GM12878 (cell line): ENCODE data around the gene ZNF444. TPM values are rescaled to one million over a fixed set of nuclear protein-coding genes. Genes with fewer than 3 reads are reported as not detected.

Experiments
- CBX5 ChIP-seq: sonication (generic); IDR thresholded peaks from 2 replicates; pipeline ENCODE4 v1.6.1; 2016; ENCODE audit warnings: low read depth, moderate library complexity, mild to moderate bottlenecking, inconsistent platforms
- CEBPB ChIP-seq, 2 experiments: fragments of 150-350 bp in 1 of 2; IDR thresholded peaks; 2 replicates each; pipeline ENCODE4 v1.6.1; 2012 to 2014; ENCODE audit warnings: low read depth in 2 of 2, low read length in 2 of 2, borderline replicate concordance in 1 of 2, inconsistent platforms in 1 of 2
- CHD4 ChIP-seq: fragments of 200-600 bp; sonication (generic); IDR thresholded peaks from 2 replicates; pipeline ENCODE4 v1.6.1; 2016; ENCODE audit warnings: mild to moderate bottlenecking
- FOXM1 ChIP-seq: IDR thresholded peaks from 2 replicates; pipeline ENCODE4 v1.6.1; 2012; ENCODE audit warnings: low read depth, mild to moderate bottlenecking, inconsistent platforms, low read length, moderate library complexity
- JUNB ChIP-seq: IDR thresholded peaks from 2 replicates; pipeline ENCODE4 v1.6.1; 2016; ENCODE audit warnings: antibody characterized with exemption, mild to moderate bottlenecking
- NR2C1 ChIP-seq: fragments of 450-650 bp; IDR thresholded peaks from 2 replicates; pipeline ENCODE4 v1.6.1; 2017; ENCODE audit warnings: antibody characterized with exemption, mild to moderate bottlenecking, moderate library complexity
- POLR2AphosphoS5 ChIP-seq: IDR thresholded peaks from 2 replicates; pipeline ENCODE4 v1.6.1; 2011; ENCODE audit warnings: mild to moderate bottlenecking, low read length, inconsistent platforms
- SMAD5 ChIP-seq: IDR thresholded peaks from 2 replicates; pipeline ENCODE4 v1.6.1; 2016; ENCODE audit warnings: antibody characterized with exemption, low read depth
- SP1 ChIP-seq: IDR thresholded peaks from one replicate; pipeline ENCODE4 v1.6.1; 2011; ENCODE audit warnings: low read depth, low read length
- SPI1 ChIP-seq: IDR thresholded peaks from 2 replicates; pipeline ENCODE4 v1.6.1; 2011; ENCODE audit warnings: low read depth, mild to moderate bottlenecking, low read length, moderate library complexity, borderline replicate concordance; ENCODE audit not compliant: insufficient read depth
- TCF12 ChIP-seq: IDR thresholded peaks from 2 replicates; pipeline ENCODE4 v1.6.1; 2011; ENCODE audit warnings: low read depth, mild to moderate bottlenecking, low read length
- YBX1 ChIP-seq: fragments of 450-650 bp; IDR thresholded peaks from 2 replicates; pipeline ENCODE4 v1.6.1; 2016; ENCODE audit warnings: antibody characterized with exemption
- ZZZ3 ChIP-seq: IDR thresholded peaks from 2 replicates; pipeline ENCODE4 v1.6.1; 2011; ENCODE audit warnings: low read depth; ENCODE audit not compliant: control insufficient read depth, insufficient read length
- polyA plus RNA-seq, 11 experiments: library from polyadenylated mRNA; depleted of rRNA in 4 of 11; unstranded in 6 of 11; stranded (reverse) in 5 of 11; fragments of >200 nt; fragmentation: Nextera tagmentation in 4 of 11; fragmentation: Illumina TruSeq in 1 of 11; extraction: Ambion mirVana in 4 of 11; extraction: Trizol in 1 of 11; gene quantifications; 1 replicate in 1 of 11; 2 replicates in 10 of 11; pipeline versions ENCODE4 v1.2.1 to v1.2.3, GENCODE V29; 2011 to 2016; ENCODE audit warnings: inconsistent platforms in 2 of 11, missing spikeins in 2 of 11, low read depth in 1 of 11
- total RNA-seq, 4 experiments: library from RNA; depleted of rRNA in 3 of 4; stranded (reverse); fragments of >200 nt in 3 of 4; fragmentation: Illumina TruSeq in 1 of 4; extraction: Trizol in 1 of 4; gene quantifications; 2 replicates each; pipeline versions ENCODE4 v1.2.1 to v1.2.3, GENCODE V29; 2013 to 2021
- TF ChIP-seq, protein P1 (sequence below): fragments of 450-650 bp; conservative IDR thresholded peaks from 2 replicates; pipeline ENCODE4 v1.6.1; 2017; ENCODE audit warnings: mild to moderate bottlenecking, moderate library complexity
- TF ChIP-seq, protein P2 (sequence below): IDR thresholded peaks from 2 replicates; pipeline ENCODE4 v1.6.1; 2011; ENCODE audit warnings: low read depth, mild to moderate bottlenecking, low read length, moderate library complexity, borderline replicate concordance; ENCODE audit errors: extremely low read depth
- TF ChIP-seq, protein P3 (sequence below): IDR thresholded peaks from 2 replicates; pipeline ENCODE4 v1.6.1; 2012; ENCODE audit warnings: low read depth, low read length, improper control_type of control experiment
- TF ChIP-seq, protein P4 (sequence below): fragments of 450-650 bp; IDR thresholded peaks from 2 replicates; pipeline ENCODE4 v1.6.1; 2017; ENCODE audit warnings: mild to moderate bottlenecking, moderate library complexity

The ZNF444 gene
- total and polyA plus RNA-seq, 10 of the 15 experiments (the other 5 are each of a cell fraction or from before 2014, with no cell fraction given), result 0.45 to 28.2 (median 11.6) TPM

DNA sequence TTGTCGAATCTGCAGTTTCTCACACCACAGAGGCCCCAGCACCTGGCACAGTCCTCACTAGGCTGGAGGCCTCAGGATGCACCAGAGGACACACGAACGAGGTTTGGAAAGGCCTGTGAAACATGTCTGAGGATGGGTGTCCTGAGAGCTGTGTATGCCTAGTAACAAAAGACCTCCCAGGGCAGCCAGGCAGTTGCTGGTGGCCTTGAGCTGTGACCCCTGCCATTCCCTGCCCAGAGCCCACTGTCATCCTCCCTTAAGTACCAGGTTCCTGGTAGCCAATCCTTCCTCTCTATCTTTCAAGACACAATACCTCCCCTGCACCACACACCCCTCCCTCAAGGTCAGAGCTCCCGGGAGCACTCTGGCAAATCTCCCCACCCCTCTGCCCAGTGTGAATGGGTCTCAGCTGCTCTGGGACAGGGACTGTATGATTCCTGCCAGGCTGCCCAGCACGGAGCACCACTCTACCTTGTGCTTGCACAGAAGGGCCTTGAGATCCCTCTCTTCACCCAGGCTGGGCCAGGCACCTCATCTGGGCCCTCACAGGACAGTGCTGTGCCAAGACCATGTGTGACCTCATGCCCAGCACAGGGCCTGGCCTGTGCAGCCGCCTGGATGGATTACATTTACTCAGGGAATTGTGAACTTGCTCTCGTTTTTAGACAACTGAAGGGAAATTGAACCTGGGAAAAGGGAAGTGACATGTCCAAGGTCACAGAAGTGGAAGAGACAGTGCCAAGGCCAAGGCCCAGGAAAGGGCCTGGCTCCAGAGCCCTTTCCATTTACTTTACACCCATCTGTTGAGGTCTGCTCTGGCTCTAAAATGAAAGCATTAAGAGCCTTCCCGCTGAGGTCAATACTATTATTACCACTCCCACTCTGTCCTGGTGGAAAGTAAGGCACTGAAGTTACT lies 22.2 kb upstream of the ZNF444 start (continued):
- TF ChIP-seq, protein P1, sequence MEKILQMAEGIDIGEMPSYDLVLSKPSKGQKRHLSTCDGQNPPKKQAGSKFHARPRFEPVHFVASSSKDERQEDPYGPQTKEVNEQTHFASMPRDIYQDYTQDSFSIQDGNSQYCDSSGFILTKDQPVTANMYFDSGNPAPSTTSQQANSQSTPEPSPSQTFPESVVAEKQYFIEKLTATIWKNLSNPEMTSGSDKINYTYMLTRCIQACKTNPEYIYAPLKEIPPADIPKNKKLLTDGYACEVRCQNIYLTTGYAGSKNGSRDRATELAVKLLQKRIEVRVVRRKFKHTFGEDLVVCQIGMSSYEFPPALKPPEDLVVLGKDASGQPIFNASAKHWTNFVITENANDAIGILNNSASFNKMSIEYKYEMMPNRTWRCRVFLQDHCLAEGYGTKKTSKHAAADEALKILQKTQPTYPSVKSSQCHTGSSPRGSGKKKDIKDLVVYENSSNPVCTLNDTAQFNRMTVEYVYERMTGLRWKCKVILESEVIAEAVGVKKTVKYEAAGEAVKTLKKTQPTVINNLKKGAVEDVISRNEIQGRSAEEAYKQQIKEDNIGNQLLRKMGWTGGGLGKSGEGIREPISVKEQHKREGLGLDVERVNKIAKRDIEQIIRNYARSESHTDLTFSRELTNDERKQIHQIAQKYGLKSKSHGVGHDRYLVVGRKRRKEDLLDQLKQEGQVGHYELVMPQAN, result no peak
- TF ChIP-seq SPI1 (peak; percentile 43; the same call in 1 of the 2 replicates), FOXM1 (no peak), ZZZ3 (no peak), SMAD5 (no peak), NR2C1 (no peak), CBX5 (no peak), TCF12 (no peak), JUNB (no peak), CHD4 (no peak), SP1 (no peak), YBX1 (no peak), CEBPB (IDR thresholded peaks at IDR 0.05; ENCODE audit: borderline replicate concordance in 1 of 2, low read depth in 2 of 2, low read length in 2 of 2) (no peak), POLR2AphosphoS5 (0 out of 2 replicates have a peak, but pooled peaks have one; percentile 8)
- TF ChIP-seq, protein P2, sequence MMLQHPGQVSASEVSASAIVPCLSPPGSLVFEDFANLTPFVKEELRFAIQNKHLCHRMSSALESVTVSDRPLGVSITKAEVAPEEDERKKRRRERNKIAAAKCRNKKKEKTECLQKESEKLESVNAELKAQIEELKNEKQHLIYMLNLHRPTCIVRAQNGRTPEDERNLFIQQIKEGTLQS, result no peak
- TF ChIP-seq, protein P3, sequence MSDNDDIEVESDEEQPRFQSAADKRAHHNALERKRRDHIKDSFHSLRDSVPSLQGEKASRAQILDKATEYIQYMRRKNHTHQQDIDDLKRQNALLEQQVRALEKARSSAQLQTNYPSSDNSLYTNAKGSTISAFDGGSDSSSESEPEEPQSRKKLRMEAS, result no peak
- TF ChIP-seq, protein P4, sequence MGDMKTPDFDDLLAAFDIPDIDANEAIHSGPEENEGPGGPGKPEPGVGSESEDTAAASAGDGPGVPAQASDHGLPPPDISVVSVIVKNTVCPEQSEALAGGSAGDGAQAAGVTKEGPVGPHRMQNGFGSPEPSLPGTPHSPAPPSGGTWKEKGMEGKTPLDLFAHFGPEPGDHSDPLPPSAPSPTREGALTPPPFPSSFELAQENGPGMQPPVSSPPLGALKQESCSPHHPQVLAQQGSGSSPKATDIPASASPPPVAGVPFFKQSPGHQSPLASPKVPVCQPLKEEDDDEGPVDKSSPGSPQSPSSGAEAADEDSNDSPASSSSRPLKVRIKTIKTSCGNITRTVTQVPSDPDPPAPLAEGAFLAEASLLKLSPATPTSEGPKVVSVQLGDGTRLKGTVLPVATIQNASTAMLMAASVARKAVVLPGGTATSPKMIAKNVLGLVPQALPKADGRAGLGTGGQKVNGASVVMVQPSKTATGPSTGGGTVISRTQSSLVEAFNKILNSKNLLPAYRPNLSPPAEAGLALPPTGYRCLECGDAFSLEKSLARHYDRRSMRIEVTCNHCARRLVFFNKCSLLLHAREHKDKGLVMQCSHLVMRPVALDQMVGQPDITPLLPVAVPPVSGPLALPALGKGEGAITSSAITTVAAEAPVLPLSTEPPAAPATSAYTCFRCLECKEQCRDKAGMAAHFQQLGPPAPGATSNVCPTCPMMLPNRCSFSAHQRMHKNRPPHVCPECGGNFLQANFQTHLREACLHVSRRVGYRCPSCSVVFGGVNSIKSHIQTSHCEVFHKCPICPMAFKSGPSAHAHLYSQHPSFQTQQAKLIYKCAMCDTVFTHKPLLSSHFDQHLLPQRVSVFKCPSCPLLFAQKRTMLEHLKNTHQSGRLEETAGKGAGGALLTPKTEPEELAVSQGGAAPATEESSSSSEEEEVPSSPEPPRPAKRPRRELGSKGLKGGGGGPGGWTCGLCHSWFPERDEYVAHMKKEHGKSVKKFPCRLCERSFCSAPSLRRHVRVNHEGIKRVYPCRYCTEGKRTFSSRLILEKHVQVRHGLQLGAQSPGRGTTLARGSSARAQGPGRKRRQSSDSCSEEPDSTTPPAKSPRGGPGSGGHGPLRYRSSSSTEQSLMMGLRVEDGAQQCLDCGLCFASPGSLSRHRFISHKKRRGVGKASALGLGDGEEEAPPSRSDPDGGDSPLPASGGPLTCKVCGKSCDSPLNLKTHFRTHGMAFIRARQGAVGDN, result no peak
